Fibroblast of lung (primary cell): Measurements from ENCODE around the gene SCRG1. TPM values are rescaled to one million over a fixed set of nuclear protein-coding genes. Genes with fewer than 3 reads are reported as not detected.

Source experiments
- DNase-seq, 2 donors: peaks; one replicate each; pipeline versions ENCODE4 v3.0.0 to v3.0.0-alpha.2; 2010; ENCODE audit warnings: low read depth in 2 of 2
- H2AFZ ChIP-seq: 2 replicates; pipeline ENCODE4 v1.5.1; 2012; ENCODE audit warnings: low read length, control low read depth, inconsistent platforms
- H3K27ac ChIP-seq: 2 replicates; pipeline ENCODE4 v1.5.1; 2011; ENCODE audit warnings: low read length, control low read depth; ENCODE audit not compliant: insufficient read depth
- H3K27me3 ChIP-seq: 2 replicates; pipeline ENCODE4 v1.5.1; 2011; ENCODE audit warnings: mild to moderate bottlenecking, low read length; ENCODE audit not compliant: control insufficient read depth, insufficient read depth
- H3K36me3 ChIP-seq: 2 replicates; pipeline ENCODE4 v1.5.1; 2011; ENCODE audit warnings: low read length; ENCODE audit not compliant: control insufficient read depth, insufficient read depth
- H3K4me1 ChIP-seq: 2 replicates; pipeline ENCODE4 v1.5.1; 2011; ENCODE audit warnings: low read length; ENCODE audit not compliant: control insufficient read depth, insufficient read depth; ENCODE audit errors: extremely low read depth
- H3K4me2 ChIP-seq: 2 replicates; pipeline ENCODE4 v1.5.1; 2011; ENCODE audit warnings: low read length, control low read depth; ENCODE audit not compliant: insufficient read depth; ENCODE audit errors: extremely low read depth
- H3K4me3 ChIP-seq, 4 experiments: fragments of 200-600 bp in 1 of 4; sonication (generic) in 1 of 4; replicated peaks in 1 of 4; 2 replicates each; pipeline ENCODE4 v1.5.1; 2011 to 2016; ENCODE audit warnings: low read length in 4 of 4, low read depth in 3 of 4, mild to moderate bottlenecking in 3 of 4, control low read depth in 2 of 4, inconsistent platforms in 1 of 4, mixed read lengths in 1 of 4; ENCODE audit not compliant: insufficient read depth in 1 of 4; ENCODE audit errors: control extremely low read depth in 1 of 4
- H3K79me2 ChIP-seq: 2 replicates; pipeline ENCODE4 v1.5.1; 2012; ENCODE audit warnings: mild to moderate bottlenecking, low read length, inconsistent platforms; ENCODE audit not compliant: control insufficient read depth, insufficient read depth
- H3K9ac ChIP-seq: 2 replicates; pipeline ENCODE4 v1.5.1; 2011; ENCODE audit warnings: mild to moderate bottlenecking, low read length, control low read depth; ENCODE audit not compliant: insufficient read depth
- H3K9me3 ChIP-seq: 2 replicates; pipeline ENCODE4 v1.5.1; 2012; ENCODE audit warnings: low read depth, low read length; ENCODE audit not compliant: control insufficient read depth, insufficient read depth
- H4K20me1 ChIP-seq: 2 replicates; pipeline ENCODE4 v1.5.1; 2011; ENCODE audit warnings: low read length; ENCODE audit not compliant: control insufficient read depth, insufficient read depth; ENCODE audit errors: extremely low read depth
- EZH2 ChIP-seq: IDR thresholded peaks from 2 replicates; pipeline ENCODE4 v1.5.1; 2012; ENCODE audit warnings: low read length, control low read depth, mild to moderate bottlenecking; ENCODE audit errors: missing control alignments
- polyA plus RNA-seq, 2 donors: library from polyadenylated mRNA; depleted of rRNA in 1 of 2; stranded (reverse) in 1 of 2; unstranded in 1 of 2; fragments of >200 nt; gene quantifications; 2 replicates each; pipeline ENCODE4 v1.2.1, GENCODE V29; 2011 to 2012; ENCODE audit warnings: missing spikeins in 1 of 2
- total RNA-seq: library from RNA; depleted of rRNA; stranded (reverse); fragments of >200 nt; gene quantifications from 2 replicates; pipeline ENCODE4 v1.2.1, GENCODE V29; 2014
- TF ChIP-seq, protein P1 (sequence below), 2 donors: IDR thresholded peaks in 1 of 2; conservative IDR thresholded peaks in 1 of 2; 1 replicate in 1 of 2; 2 replicates in 1 of 2; pipeline ENCODE4 v1.5.1; 2011 to 2012; ENCODE audit warnings: low read length in 2 of 2, control low read depth in 1 of 2, inconsistent platforms in 1 of 2, low read depth in 1 of 2, mild to moderate bottlenecking in 1 of 2

Gene SCRG1
- total and polyA plus RNA-seq, 2 donors (not counting 1 experiment from before 2014, with no cell fraction given), result 0.17 to 0.39 TPM

GRCh38 chr4:173404296-173404865 lies 5.5 kb upstream of the SCRG1 start:
- Histone ChIP-seq H3K27me3 (no peaks in the 10 kb centered on the region), H3K9me3 (no peaks in the 10 kb centered on the region), H3K4me2 (no peak overlapping the region), H3K4me3 (no peak overlapping the region), H2AFZ (no peak overlapping the region), H3K36me3 (no peaks in the 10 kb centered on the region), H3K4me1 (no peaks in the 10 kb centered on the region), H3K9ac (no peak overlapping the region), H3K79me2 (no peaks in the 10 kb centered on the region), H3K27ac (no peak overlapping the region), H4K20me1 (no peaks in the 10 kb centered on the region)
- DNase-seq, result no peak
- TF ChIP-seq, protein P1, sequence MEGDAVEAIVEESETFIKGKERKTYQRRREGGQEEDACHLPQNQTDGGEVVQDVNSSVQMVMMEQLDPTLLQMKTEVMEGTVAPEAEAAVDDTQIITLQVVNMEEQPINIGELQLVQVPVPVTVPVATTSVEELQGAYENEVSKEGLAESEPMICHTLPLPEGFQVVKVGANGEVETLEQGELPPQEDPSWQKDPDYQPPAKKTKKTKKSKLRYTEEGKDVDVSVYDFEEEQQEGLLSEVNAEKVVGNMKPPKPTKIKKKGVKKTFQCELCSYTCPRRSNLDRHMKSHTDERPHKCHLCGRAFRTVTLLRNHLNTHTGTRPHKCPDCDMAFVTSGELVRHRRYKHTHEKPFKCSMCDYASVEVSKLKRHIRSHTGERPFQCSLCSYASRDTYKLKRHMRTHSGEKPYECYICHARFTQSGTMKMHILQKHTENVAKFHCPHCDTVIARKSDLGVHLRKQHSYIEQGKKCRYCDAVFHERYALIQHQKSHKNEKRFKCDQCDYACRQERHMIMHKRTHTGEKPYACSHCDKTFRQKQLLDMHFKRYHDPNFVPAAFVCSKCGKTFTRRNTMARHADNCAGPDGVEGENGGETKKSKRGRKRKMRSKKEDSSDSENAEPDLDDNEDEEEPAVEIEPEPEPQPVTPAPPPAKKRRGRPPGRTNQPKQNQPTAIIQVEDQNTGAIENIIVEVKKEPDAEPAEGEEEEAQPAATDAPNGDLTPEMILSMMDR (conservative IDR thresholded peaks at IDR 0.05 in 1 of 2, IDR thresholded peaks at IDR 0.05 in 1 of 2; ENCODE audit: low read depth in 1 of 2, low read length in 2 of 2), result no peak
- TF ChIP-seq EZH2, result no peak

DNA sequence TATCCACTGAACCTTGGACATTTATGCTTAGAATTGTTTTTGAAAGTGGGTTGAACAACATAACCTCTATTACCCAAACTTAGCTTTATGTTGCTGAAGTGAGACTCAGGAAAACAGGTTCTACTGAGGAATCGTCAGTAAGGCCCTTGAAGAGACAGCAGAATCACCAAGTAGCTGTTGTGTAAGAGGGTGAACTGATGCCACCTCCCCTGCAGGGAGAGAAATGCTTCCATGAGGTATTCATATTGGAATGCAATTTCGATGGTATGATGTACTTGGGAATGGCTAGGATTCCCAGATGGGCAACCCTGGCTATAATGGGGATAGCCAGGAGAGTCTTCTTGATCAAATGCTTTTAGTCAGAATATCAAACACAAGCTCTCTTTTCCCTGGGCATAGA lies 4.1 kb upstream of the SCRG1 start:
- DNase-seq, result peak in 1 of 2 donors; percentile 27
- no peak for TF ChIP-seq EZH2
- TF ChIP-seq, protein P1 (conservative IDR thresholded peaks at IDR 0.05 in 1 of 2, IDR thresholded peaks at IDR 0.05 in 1 of 2; ENCODE audit: low read depth in 1 of 2, low read length in 2 of 2), result no peak

GRCh38 chr4:173401063-173401462 lies 2.1 kb upstream of the SCRG1 start:
- no peak overlapping the region for H3K9ac ChIP-seq
- no peaks in the 10 kb centered on the region for H3K27me3 ChIP-seq
- H3K27ac ChIP-seq, result no peak overlapping the region
- H3K79me2 ChIP-seq, result no peaks in the 10 kb centered on the region
- no peak for TF ChIP-seq EZH2
- TF ChIP-seq, protein P1 (conservative IDR thresholded peaks at IDR 0.05 in 1 of 2, IDR thresholded peaks at IDR 0.05 in 1 of 2; ENCODE audit: low read depth in 1 of 2, low read length in 2 of 2), result no peak
- H2AFZ ChIP-seq, result no peak overlapping the region
- DNase-seq, result no peak
- no peaks in the 10 kb centered on the region for H3K36me3 ChIP-seq
- no peaks in the 10 kb centered on the region for H3K4me1 ChIP-seq
- H3K4me3 ChIP-seq, result no peak overlapping the region
- no peak overlapping the region for H3K4me2 ChIP-seq
- no peaks in the 10 kb centered on the region for H3K9me3 ChIP-seq
- H4K20me1 ChIP-seq, result no peaks in the 10 kb centered on the region

More for the DNA sequence above, 4.1 kb upstream of the SCRG1 start:
- Histone ChIP-seq H4K20me1 (no peaks in the 10 kb centered on the region), H3K27me3 (no peaks in the 10 kb centered on the region), H3K36me3 (no peaks in the 10 kb centered on the region), H3K4me1 (no peaks in the 10 kb centered on the region), H3K4me2 (no peak overlapping the region), H2AFZ (no peak overlapping the region), H3K9me3 (no peaks in the 10 kb centered on the region), H3K4me3 (no peak overlapping the region), H3K9ac (no peak overlapping the region), H3K79me2 (no peaks in the 10 kb centered on the region), H3K27ac (no peak overlapping the region)
